PFSK-1 (cell line): ENCODE measurements around the gene WDR54. TPM values are rescaled to one million over a fixed set of nuclear protein-coding genes. Genes with fewer than 3 reads are reported as not detected.

Experiments used
- FOXP2 ChIP-seq: optimal IDR thresholded peaks from 2 replicates; pipeline ENCODE3; 2011; ENCODE audit warnings: borderline replicate concordance, control low read depth, inconsistent platforms; ENCODE audit not compliant: insufficient read depth; ENCODE audit errors: extremely low read length, extremely low read depth
- POLR2AphosphoS5 ChIP-seq: IDR thresholded peaks from 2 replicates; pipeline ENCODE4 v1.6.1; 2012; ENCODE audit warnings: low read depth, mild to moderate bottlenecking, control low read depth, low read length, moderate library complexity
- SIN3A ChIP-seq: IDR thresholded peaks from 2 replicates; pipeline ENCODE4 v1.6.1; 2012; ENCODE audit warnings: mild to moderate bottlenecking, low read length, moderate library complexity, borderline replicate concordance; ENCODE audit not compliant: insufficient read depth
- TAF1 ChIP-seq: IDR thresholded peaks from 2 replicates; pipeline ENCODE4 v1.6.1; 2012; ENCODE audit warnings: low read length, control low read depth, borderline replicate concordance; ENCODE audit not compliant: insufficient read depth
- polyA plus RNA-seq: library from polyadenylated mRNA; unstranded; fragments of >200 nt; gene quantifications from one replicate; pipeline ENCODE4 v1.2.1, GENCODE V29; 2012; ENCODE audit warnings: low read depth, missing spikeins; ENCODE audit not compliant: insufficient read length
- TF ChIP-seq, protein P1 (sequence below), 2 experiments: IDR thresholded peaks; 2 replicates each; pipeline versions ENCODE4 v1.6.1 to v1.8.0; 2011 to 2012; ENCODE audit warnings: low read depth in 2 of 2, low read length in 2 of 2, control low read depth in 1 of 2, inconsistent platforms in 1 of 2, mild to moderate bottlenecking in 1 of 2, moderate library complexity in 1 of 2; ENCODE audit not compliant: insufficient read depth in 1 of 2

WDR54 gene, protein sequence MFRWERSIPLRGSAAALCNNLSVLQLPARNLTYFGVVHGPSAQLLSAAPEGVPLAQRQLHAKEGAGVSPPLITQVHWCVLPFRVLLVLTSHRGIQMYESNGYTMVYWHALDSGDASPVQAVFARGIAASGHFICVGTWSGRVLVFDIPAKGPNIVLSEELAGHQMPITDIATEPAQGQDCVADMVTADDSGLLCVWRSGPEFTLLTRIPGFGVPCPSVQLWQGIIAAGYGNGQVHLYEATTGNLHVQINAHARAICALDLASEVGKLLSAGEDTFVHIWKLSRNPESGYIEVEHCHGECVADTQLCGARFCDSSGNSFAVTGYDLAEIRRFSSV
- polyA plus RNA-seq = 39.7 TPM

DNA sequence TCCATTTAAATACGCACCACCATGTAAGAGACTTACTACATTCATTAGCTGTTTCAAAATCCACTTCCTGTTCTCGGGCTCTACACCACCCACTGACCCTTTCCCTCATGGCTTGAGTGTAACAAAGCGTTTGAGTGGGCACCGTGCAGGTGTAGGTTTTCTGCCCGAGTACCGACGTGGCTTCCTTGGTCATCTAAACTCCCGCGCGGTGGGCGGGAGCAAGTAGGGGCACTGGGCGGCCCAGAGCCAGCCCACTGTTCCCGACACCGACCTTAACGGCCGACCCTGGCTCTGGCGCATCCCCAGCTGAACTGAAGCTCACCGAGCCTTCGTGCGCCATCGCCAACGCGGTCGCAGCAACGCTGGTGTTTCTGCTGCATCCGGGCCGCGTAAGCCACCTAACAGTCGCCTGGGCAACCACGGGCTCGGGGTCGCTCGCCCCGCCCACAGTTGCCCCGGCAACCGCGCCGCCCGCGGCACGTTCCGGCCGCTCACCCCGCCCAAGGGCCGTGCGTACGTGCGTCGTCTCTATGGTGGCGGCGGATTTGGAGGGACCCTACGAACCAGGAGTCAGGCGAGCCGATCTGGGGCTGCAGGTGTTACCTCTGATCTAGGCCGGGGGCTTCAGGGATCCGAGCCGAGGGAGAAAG is at the start of gene WDR54, which contains the start of gene C2orf81:
Gene WDR54 (plus strand): TSS at position 510 of the 650 bp plus-strand sequence. CDS start 424 bp downstream, outside the sequence.
Gene C2orf81 (minus strand): TSS at position 399 of the 650 bp plus-strand sequence. CDS start 59 bp downstream, at position 340.
- TF ChIP-seq POLR2AphosphoS5 (peak; percentile 76), FOXP2 (peak; percentile 98), SIN3A (0 out of 2 replicates have a peak, but pooled peaks have one; percentile 21), TAF1 (0 out of 2 replicates have a peak, but pooled peaks have one; percentile 33)
- TF ChIP-seq, protein P1, sequence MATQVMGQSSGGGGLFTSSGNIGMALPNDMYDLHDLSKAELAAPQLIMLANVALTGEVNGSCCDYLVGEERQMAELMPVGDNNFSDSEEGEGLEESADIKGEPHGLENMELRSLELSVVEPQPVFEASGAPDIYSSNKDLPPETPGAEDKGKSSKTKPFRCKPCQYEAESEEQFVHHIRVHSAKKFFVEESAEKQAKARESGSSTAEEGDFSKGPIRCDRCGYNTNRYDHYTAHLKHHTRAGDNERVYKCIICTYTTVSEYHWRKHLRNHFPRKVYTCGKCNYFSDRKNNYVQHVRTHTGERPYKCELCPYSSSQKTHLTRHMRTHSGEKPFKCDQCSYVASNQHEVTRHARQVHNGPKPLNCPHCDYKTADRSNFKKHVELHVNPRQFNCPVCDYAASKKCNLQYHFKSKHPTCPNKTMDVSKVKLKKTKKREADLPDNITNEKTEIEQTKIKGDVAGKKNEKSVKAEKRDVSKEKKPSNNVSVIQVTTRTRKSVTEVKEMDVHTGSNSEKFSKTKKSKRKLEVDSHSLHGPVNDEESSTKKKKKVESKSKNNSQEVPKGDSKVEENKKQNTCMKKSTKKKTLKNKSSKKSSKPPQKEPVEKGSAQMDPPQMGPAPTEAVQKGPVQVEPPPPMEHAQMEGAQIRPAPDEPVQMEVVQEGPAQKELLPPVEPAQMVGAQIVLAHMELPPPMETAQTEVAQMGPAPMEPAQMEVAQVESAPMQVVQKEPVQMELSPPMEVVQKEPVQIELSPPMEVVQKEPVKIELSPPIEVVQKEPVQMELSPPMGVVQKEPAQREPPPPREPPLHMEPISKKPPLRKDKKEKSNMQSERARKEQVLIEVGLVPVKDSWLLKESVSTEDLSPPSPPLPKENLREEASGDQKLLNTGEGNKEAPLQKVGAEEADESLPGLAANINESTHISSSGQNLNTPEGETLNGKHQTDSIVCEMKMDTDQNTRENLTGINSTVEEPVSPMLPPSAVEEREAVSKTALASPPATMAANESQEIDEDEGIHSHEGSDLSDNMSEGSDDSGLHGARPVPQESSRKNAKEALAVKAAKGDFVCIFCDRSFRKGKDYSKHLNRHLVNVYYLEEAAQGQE (IDR thresholded peaks at IDR 0.05; ENCODE audit: insufficient read depth in 1 of 2, low read depth in 2 of 2, low read length in 2 of 2) = no peak

DNA sequence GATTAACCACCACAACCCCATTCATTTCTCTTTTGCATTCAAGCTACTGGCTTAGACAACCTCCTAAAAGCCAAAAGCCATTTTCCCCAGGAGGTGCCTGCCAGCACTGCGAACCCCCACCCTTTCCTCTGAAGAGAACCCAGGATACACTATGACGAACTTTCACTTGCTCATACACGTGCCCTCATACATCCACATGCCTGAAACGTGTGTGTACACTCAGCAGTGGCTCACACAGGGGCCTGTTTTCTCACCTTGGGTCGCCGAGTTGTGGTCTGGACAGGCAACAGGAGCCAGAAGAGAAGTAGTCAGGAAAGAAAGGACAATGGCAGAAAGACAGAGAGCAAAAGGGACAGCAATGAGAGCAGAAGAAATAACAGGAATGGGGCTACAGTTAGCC is 48.9 kb upstream of the WDR54 start:
- TF ChIP-seq TAF1 = no peak
- TF ChIP-seq, protein P1 (IDR thresholded peaks at IDR 0.05; ENCODE audit: insufficient read depth in 1 of 2, low read depth in 2 of 2, low read length in 2 of 2) = no peak
- no peak for TF ChIP-seq POLR2AphosphoS5
- no peak for TF ChIP-seq SIN3A
- TF ChIP-seq FOXP2 = no peak

DNA sequence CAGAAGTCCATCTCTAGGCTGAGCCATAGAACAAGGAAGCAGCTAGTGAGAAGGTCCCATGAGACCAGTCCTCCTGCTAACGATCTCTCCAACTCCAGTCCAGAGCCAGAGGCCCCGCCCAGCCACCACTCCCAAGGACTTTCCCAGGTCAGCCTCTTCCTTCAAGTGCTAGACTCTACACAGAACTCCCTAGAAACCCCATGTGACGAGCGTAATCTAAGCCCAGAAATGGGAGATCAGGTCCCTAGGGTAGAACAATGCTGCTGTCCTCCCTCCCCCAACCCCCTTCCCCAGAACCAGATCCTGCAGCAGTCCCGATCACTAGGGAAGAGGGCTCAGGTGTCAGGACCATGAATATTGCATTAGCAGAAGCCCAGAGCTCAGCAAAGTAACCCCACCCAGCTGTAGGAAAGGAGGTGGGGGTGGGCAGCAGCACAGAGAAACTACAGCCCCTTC is 48.3 kb upstream of the WDR54 start:
- TF ChIP-seq SIN3A (no peak), FOXP2 (no peak), TAF1 (no peak), POLR2AphosphoS5 (no peak)
- TF ChIP-seq, protein P1 (IDR thresholded peaks at IDR 0.05; ENCODE audit: insufficient read depth in 1 of 2, low read depth in 2 of 2, low read length in 2 of 2) = no peak

DNA sequence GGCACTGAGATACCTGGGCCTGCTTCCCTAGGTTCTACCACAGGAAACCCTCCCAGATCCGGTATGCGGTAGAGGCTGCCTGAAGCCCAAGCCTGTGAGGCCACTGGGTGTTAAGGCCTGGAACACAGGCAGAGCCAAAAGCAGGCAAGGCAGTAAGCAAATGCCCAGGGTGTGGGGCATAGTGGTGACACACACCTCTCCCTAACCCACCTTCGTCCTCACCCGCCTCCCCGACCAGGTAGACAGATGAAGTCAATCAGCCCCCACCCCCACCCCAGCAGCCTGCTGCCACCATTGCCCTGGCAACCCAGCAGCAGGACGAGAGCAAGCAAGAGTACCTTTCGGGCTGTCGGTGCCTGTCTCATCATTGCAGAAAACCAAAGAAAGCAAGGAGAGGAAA is 47.5 kb upstream of the WDR54 start:
- no peak for TF ChIP-seq FOXP2
- TF ChIP-seq TAF1 = no peak
- TF ChIP-seq SIN3A = no peak
- TF ChIP-seq, protein P1 (IDR thresholded peaks at IDR 0.05; ENCODE audit: insufficient read depth in 1 of 2, low read depth in 2 of 2, low read length in 2 of 2) = no peak
- no peak for TF ChIP-seq POLR2AphosphoS5
